HG02642 (cell line): ENCODE measurements around the gene HOXB2.
"Not testable (repeated sequence)": the region's sequence is repeated elsewhere in the genome, so short reads cannot be mapped to it uniquely, and the experiment has no call there.

ENCODE experiments used
- ATAC-seq: cut with Tn5 transposase; IDR thresholded peaks from one replicate; pipeline ENCODE4 v1.9.1; 2021; ENCODE audit warnings: mild to moderate bottlenecking; ENCODE audit not compliant: unreplicated experiment, poor library complexity

HOXB2 gene

DNA sequence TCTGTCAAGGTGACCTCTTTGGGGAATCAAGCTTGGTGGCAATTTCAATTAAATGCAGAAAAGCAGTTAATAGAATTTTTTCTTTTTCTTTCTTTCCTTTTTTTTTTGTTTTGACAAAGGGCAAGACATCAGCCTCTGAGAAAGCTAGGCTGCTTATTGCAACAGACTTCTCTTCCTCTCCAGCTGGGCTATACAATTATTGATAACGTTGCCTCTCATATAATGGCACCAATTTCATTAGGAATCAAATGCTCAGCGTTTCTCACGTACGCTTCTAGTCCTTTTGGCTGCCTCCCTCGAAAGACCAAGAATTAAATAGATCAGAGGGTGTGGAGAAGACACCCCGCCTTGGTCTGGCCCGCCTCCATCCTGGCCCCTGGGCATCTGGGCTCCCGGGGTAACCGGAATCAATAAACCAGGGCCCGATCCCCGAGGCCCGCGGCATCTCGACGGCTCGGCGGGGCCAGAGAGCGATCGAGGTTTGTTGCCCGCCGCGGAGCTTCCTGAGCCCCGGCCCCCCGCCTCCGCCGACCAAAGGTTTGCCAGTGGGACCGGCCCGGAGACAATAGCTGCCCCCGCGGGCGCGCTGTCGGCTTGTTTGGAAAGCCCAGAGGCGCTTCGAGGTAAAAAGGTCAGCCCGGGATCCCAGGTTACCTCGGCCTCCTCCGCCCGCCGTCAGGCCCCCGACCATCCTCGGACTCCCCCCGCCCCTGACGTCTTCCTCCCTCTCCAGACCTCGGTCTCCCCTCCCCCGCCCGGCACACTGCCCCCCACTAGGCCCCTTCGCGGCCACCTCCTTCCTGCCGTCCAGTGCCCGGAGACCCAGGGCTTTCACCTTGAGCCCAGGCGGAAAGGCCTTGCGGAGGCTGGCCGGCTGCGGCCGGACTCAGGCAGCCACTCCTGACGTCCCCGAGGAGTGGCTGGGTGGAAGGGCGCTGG is 18.0 kb downstream of the HOXB2 start:
- ATAC-seq = no peak

DNA sequence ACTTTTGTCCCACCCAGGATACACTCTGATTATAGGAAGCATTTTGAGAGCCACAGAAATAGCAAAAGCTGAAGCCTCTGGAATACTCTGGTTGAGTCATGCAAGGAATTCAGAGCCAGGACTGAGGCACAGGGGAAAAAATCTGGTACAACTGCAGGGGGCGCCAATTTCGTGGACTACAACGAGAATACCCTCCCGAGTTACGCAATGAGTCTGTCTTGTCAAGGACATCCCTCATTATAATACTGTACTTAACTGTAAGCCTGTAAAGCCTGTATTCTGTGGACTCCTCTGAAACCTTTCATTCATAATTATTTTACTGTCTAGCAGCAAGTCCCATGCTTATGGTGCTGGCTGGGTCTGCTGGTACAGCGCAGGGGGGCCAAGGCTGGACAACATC is 21.9 kb downstream of the HOXB2 start:
- ATAC-seq = no peak

DNA sequence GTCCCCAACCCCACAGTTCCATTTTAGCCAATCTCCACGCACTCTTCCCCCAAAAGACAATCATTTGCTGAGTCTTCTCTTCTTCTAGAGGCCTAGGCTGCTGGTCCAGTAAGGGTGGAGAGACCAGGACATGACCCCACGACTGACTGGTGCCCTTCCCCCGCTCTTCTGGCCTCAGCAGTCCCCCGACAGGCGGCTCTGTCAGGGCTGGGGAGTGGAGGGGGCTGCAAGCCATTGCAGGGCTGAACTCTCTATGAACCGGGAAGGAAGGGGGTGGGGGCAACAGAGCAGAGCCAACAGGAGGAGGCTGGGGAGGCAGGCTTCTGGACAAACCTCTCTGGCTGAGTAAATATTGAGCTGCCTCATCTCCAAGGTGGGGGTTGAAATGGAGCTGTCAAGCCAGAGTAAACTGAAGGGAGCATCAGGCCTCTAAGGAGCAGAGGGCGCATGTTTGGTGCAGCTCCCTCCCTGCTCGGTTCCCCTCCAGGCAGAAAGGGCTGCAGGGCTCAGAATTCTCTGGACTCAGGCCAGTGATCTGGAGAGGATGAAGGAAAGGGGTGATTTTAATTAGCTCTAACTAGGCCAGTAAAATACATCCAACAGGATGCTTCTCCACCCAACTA is 22.8 kb downstream of the HOXB2 start:
- ATAC-seq = no peak

- no peak for ATAC-seq
Measured at GRCh38 chr17:48520631-48521079, 24.3 kb downstream of the HOXB2 start.

GRCh38 chr17:48519427-48519826 is 25.5 kb downstream of the HOXB2 start:
- no peak for ATAC-seq

GRCh38 chr17:48517478-48517877 is 27.4 kb downstream of the HOXB2 start:
- ATAC-seq = no peak

- ATAC-seq = no peak
Measured at GRCh38 chr17:48515925-48516900, 28.7 kb downstream of the HOXB2 start.

DNA sequence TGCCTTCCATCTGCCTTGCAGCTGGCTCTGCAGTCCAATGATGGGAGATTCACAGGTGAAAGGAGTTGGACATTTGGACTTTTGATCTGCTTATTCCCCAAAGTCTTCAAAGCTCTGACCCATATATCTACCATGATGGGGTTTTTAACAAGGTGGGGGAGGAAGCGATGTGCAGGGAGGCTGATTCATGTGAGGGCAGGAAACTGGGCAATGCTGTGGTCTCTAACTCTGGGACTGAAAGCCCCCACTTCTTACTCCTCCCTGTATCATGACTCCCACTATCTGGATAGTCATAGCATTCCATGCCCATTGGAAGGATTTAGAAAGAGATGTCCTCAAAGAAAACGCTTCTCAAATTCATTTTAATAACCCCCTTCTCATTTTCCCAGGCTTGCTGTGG is 30.4 kb downstream of the HOXB2 start:
- no peak for ATAC-seq

- no peak for ATAC-seq
Measured at GRCh38 chr17:48513666-48514455, 31.0 kb downstream of the HOXB2 start.

DNA sequence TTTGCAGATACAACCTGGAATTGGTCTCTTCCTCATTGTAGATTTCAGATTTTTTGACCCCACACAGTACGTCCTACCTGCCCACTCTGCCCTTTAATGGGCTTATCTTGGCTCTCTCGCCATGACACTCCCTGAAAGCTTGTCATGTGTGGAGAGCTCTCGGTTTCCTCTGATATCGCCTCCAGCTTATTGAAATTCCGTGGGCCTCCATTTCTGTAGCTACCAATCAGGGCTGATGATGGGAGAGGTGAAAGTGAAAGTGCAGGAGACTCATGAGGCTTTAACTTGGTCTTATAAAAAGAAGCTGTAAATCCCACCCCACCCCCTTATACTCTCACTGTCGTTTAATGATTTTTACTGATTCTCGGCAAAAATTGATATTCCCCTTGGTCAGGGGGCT is 31.8 kb downstream of the HOXB2 start:
- no peak for ATAC-seq

DNA sequence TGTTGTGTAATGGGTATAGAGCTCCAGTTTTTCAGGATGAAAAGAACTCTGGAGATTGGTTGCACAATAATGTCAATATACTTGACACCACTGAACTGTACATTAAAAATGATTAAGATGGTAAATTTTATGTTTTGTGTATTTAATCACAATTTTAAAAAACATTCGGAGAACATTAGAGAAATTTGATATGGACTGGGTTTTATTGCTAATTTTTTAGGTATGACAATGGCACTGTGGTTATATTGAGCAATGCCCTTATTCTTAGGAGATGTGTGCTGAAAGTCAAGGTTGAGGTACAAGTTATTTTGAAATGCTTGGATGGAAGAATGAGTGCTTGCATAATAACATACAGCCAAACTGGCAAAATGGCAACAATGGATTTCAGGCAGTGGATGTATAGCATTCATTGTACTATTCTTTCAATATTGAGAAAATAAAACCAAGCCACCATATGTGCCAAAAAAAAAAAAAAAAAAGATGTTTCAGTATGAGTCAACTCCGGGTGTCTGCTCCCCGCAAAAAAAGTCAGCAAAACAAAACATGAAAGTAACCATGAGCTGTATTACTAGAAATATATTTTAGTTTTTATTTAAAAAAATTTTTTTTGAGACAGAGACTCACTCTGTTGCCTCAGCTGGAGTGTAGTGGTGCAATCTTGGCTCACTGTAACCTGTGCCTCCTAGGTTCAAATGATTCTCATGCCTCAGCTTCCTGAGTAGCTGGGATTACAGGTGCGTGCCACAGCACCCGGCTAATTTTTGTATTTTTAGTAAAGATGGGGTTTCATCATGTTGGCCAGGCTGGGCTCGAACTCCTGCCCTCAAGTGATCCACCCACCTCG is 33.9 kb downstream of the HOXB2 start:
- peak; percentile 49 for ATAC-seq

DNA sequence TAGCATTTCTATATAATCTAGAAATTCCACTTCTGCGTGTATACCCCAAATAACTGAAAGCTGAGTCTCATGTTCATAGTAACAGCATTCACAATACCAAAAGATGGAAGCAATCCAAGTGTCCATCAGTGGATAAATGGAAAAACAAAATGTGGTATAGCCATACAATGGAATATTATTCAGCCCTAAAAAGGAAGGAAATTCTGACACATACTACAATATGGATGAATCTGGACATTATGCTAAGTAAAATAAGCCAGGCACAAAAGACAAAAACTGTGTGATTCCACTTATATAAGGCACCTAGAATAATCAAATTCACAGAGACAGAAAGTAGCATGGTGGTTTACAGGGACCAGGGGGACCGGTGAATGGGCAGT is 34.5 kb downstream of the HOXB2 start:
- no peak for ATAC-seq

GRCh38 chr17:48509708-48510107 is 35.2 kb downstream of the HOXB2 start:
- ATAC-seq = not testable (repeated sequence)

DNA sequence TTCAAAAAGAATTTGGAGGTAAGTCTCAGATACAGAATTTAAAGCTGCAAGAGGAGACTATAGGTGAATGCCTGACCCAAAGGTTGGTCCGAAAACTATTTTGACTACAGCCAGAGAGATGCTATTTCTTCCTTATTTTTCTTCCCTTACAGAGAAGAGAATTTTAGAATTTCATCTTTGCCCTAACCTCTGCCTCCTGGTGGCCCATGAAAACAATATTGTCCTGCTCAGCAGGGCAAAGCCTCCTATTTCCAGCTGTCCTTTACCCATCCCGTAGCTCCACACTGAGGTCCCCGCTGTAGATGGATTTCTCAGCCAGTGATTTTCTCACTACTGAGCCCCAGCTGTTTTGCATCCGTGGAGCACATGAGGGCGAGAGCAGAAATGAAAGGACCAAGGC is 38.7 kb downstream of the HOXB2 start:
- no peak for ATAC-seq

GRCh38 chr17:48505788-48506187 is 39.1 kb downstream of the HOXB2 start:
- ATAC-seq = no peak

DNA sequence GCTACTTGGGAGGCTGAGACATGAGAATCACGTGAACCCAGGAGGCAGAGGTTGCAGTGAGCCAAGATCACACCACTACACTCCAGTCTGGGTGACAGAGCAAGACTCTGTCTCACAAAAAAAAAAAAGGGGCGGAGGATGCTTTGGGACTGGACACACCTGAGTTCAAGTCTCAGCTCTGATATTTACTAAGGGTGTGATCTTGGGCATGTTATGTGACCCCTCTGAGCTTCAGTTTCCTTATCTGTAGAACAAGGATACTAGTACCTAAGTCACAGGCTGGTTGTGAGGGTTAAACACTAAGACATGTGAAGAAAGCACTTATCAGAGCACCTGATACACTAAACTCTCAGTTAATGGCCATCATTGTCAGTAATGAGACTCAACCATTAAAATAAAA is 40.0 kb downstream of the HOXB2 start:
- no peak for ATAC-seq

GRCh38 chr17:48503747-48504146 is 41.2 kb downstream of the HOXB2 start:
- no peak for ATAC-seq

DNA sequence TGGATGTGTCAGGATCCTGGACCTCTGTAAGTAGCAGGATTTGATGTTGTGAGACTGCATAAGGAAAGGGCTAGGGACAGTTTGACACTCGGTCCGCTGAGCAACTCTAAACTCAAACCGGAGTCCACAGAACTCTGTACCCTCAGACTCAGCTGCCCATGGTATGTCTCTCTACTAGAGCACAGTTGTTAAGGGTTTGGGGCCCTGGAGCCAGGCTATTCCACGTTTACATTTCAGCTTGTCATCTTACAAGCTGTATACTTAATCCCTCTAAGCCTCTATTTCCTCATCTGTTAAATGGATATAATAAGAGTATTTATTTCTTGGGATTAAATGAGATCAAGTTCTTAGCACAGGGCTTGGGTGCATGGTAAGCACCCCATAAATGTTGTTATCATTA is 42.0 kb downstream of the HOXB2 start:
- ATAC-seq = no peak

- no peak for ATAC-seq
Measured at GRCh38 chr17:48502312-48502711, 42.6 kb downstream of the HOXB2 start.
